ENCODE measurements around the gene ANKFY1.

The ANKFY1 gene

GRCh38 chr17:4118015-4118743 is 145.6 kb downstream of the ANKFY1 start:
- no peak for DNase-seq (ENCODE audit: low spot score)

- DNase-seq (ENCODE audit: low spot score) = no peak
Observed at GRCh38 chr17:4116516-4116915, 147.3 kb downstream of the ANKFY1 start.
